Measurements from ENCODE around the gene TECPR1.

Gene TECPR1

GRCh38 chr7:98223898-98224700, 27.9 kb downstream of the TECPR1 start:
- peaks cover 13% of the 10 kb centered on the region for H4K20me1 ChIP-seq (ENCODE audit: control insufficient read depth, insufficient read depth, low read depth, low read length)
- no peaks in the 10 kb centered on the region for H3K36me3 ChIP-seq (ENCODE audit: control insufficient read depth, low read length)
- no peak overlapping the region for H3K4me3 ChIP-seq (ENCODE audit: low read length)
- no peak overlapping the region for H3K4me2 ChIP-seq (ENCODE audit: low read length)
- H3K9me3 ChIP-seq (ENCODE audit: control insufficient read depth, insufficient read depth, low read length): no peaks in the 10 kb centered on the region
- peaks cover 4% of the 10 kb centered on the region for H3F3A ChIP-seq (ENCODE audit: control insufficient read depth, insufficient read depth)
- H3K79me2 ChIP-seq (ENCODE audit: control insufficient read depth, low read length): no peaks in the 10 kb centered on the region
- H3K27me3 ChIP-seq (ENCODE audit: control insufficient read depth, low read length): peaks cover 5% of the 10 kb centered on the region
- no peak for TF ChIP-seq EZH2phosphoT487 (IDR thresholded peaks at IDR 0.05; ENCODE audit: borderline replicate concordance, low read length)
- no peak for TF ChIP-seq CTCF (IDR thresholded peaks at IDR 0.05; ENCODE audit: low read depth, low read length, poor library complexity, severe bottlenecking)
- H3K27ac ChIP-seq (ENCODE audit: low read depth, low read length): no peak overlapping the region
- H3K4me1 ChIP-seq (ENCODE audit: control insufficient read depth, low read length): peaks cover 17% of the 10 kb centered on the region
- no peaks in the 10 kb centered on the region for H3K9me2 ChIP-seq (replicated peaks; ENCODE audit: control insufficient read depth, low read length)

DNA sequence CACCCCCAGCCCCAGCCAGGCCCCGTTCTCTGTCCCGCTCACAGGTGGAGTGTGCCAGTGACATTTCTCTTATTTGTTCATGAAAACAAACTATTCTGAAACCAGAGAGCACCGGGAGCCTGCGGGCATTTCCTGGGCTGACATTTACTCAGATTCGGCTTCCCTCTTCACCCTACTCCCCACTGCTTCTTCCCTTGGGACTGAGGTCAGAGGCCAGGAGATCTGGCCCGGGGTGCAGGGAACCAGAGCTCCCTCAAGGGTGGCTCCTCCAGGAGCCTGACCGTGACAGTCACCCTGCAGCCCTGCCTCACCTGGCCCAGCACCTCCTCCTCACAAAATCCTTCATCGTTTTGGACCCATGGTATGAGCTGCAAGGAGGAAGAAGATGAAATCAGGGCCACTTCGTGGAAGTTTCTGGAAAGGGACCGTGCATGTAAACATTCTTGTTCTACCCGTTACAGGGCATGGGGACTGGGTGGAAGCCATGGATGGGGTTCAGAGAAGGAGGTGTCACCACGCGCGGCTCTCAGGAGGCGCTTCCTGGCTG, 28.6 kb downstream of the TECPR1 start:
- Histone ChIP-seq H3K9me2 (replicated peaks; ENCODE audit: control insufficient read depth, low read length) (no peaks in the 10 kb centered on the region), H3K36me3 (ENCODE audit: control insufficient read depth, low read length) (no peaks in the 10 kb centered on the region), H3K27me3 (ENCODE audit: control insufficient read depth, low read length) (peaks cover 11% of the 10 kb centered on the region), H3K79me2 (ENCODE audit: control insufficient read depth, low read length) (no peaks in the 10 kb centered on the region), H3K4me2 (ENCODE audit: low read length) (no peak overlapping the region), H3K4me3 (ENCODE audit: low read length) (no peak overlapping the region), H3K4me1 (ENCODE audit: control insufficient read depth, low read length) (peaks cover 24% of the 10 kb centered on the region), H4K20me1 (ENCODE audit: control insufficient read depth, insufficient read depth, low read depth, low read length) (peaks cover 17% of the 10 kb centered on the region), H3K9me3 (ENCODE audit: control insufficient read depth, insufficient read depth, low read length) (no peaks in the 10 kb centered on the region), H3F3A (ENCODE audit: control insufficient read depth, insufficient read depth) (peaks cover 8% of the 10 kb centered on the region), H3K27ac (ENCODE audit: low read depth, low read length) (no peak overlapping the region)
- no peak for TF ChIP-seq EZH2phosphoT487 (IDR thresholded peaks at IDR 0.05; ENCODE audit: borderline replicate concordance, low read length)
- no peak for TF ChIP-seq CTCF (IDR thresholded peaks at IDR 0.05; ENCODE audit: low read depth, low read length, poor library complexity, severe bottlenecking)

- Histone ChIP-seq H3K27me3 (ENCODE audit: control insufficient read depth, low read length) (peaks cover 19% of the 10 kb centered on the region), H3K4me3 (ENCODE audit: low read length) (no peak overlapping the region), H3K27ac (ENCODE audit: low read depth, low read length) (no peak overlapping the region), H4K20me1 (ENCODE audit: control insufficient read depth, insufficient read depth, low read depth, low read length) (peaks cover 17% of the 10 kb centered on the region), H3K4me1 (ENCODE audit: control insufficient read depth, low read length) (peaks cover 31% of the 10 kb centered on the region), H3K79me2 (ENCODE audit: control insufficient read depth, low read length) (no peaks in the 10 kb centered on the region), H3K9me2 (replicated peaks; ENCODE audit: control insufficient read depth, low read length) (no peaks in the 10 kb centered on the region), H3K4me2 (ENCODE audit: low read length) (no peak overlapping the region), H3K9me3 (ENCODE audit: control insufficient read depth, insufficient read depth, low read length) (no peaks in the 10 kb centered on the region), H3F3A (ENCODE audit: control insufficient read depth, insufficient read depth) (peaks cover 8% of the 10 kb centered on the region), H3K36me3 (ENCODE audit: control insufficient read depth, low read length) (no peaks in the 10 kb centered on the region)
- TF ChIP-seq CTCF (IDR thresholded peaks at IDR 0.05; ENCODE audit: low read depth, low read length, poor library complexity, severe bottlenecking) (no peak), EZH2phosphoT487 (IDR thresholded peaks at IDR 0.05; ENCODE audit: borderline replicate concordance, low read length) (no peak)
Observed at GRCh38 chr7:98222533-98223195, 29.4 kb downstream of the TECPR1 start.
